ENCODE results near the gene LSS. TPM values are rescaled to one million over a fixed set of nuclear protein-coding genes. Genes with fewer than 3 reads are reported as not detected.

The LSS gene
- total RNA-seq, result 118 TPM

DNA sequence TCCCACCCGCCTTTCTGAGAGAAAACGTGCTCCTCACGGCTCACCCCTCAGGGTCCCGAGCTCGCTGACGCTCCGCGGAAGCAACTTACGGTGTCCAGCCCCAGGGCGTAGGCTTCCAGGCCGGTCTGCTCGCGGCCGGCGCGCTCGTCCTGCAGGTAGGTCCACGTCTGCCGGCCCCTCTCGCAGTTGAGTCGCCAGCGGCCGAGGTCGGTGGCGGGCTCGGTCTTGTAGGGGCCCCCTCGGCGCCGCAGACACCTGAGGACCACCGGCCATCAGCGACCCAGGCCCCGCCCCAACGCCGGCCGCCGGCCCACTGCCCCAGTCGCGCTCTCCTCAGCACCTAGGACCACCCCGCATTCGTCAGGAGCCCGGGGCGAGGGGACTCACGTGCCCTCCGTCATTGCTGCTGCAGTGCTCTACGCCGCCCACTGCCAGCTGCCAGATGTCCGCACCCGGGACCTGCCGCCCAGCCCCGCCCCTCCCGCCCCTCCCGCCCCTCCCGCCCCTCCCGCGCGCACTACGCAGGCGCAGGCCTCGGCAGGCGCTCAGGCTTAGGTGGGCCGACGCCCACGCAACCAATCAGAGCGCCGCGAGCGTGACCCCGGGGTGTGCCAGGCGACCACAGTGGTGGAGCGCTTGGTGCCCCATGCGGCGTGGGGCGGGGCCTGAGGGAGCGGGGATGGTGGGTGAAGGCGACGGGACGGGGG lies at the start of gene LSS:
LSS (minus strand) TSS at position 430 of the 707 bp plus-strand sequence; CDS start at position 401, 29 bp downstream.

DNA sequence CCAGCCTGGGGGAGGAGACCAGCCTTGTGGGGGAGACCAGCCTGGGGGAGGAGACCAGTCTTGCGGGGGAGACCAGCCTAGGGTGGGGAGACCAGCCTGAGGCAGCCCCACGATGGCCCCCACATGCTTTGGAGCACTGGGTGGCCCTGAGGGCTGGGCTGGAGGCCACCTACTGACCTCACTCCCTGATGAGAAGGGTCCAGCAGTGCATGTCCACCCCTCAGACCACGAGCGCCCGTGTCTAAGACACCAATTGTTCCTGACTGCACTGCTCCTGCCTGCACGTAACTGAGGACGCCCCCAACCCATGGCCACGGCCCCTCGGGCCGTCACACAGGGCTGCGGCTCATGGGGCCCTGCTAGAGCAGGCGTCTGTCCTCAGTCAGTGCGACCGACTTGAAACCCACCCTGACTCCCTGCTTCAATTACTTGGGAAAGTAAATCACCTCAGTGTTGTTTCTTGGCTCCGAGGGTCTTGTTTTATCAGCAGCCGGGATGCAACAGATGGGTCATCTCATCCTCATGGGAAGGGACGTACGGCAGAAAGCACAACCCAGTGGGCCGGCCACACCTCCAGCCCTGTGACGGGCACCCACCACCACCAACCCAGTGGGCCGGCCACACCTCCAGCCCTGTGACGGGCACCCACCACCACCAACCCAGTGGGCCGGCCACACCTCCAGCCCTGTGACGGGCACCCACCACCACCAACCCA lies 44.5 kb downstream of the LSS start, which contains the start of gene SPATC1L:
SPATC1L (minus strand) TSS at position 550 of the 715 bp plus-strand sequence. CDS start 1,643 bp downstream, outside the sequence.

DNA sequence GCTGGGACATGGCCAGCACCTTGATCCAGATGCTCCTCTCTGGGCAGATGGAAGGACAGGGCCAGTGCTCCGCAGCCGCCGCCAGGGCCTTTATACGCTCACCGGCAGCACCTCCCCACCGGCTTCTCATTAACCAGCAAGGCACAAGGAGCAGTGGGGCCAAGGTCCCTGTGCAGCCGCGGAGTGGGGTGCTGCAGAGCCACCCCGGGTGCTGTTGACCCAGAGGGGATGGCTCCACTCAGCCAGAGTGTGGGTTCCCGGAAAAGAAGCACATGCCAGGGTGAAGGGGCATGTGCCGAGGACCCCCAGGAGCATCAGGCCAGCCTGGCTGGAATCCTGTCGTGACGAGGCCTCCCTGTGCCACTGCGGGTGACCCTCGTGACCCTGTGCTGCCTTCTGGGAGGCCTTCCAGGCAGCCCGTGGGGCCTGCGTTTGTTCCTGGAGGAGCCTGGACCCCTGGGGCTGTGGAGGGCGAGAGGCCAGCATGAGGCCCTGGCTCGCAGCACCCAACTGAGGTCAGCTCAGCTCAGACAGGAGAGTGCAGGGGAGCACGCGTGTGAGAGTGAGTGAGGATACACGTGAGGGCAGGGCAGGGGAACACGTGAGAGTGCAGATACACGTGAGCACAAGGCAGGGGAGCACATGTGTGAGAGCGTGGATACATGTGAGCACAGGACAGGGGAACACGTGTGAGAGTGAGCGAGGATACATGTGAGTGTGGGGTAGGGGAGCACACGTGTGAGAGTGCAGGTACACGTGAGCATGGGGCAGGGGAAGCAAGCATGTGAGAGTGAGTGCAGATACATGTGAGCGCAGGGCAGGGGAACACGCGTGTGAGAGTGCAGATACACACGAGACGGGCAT lies 72.8 kb downstream of the LSS start, which contains the start of gene FTCD:
FTCD (minus strand) TSS at position 66 of the 864 bp plus-strand sequence; CDS start at position 10, 56 bp downstream.

Other genes with a start within 250 kb of the LSS start
- 56.7 TPM for gene COL6A1, start 247.0 kb downstream of the LSS start, total RNA-seq
- gene COL6A2, start 130.7 kb downstream of the LSS start, total RNA-seq, result 17.8 TPM
- 2.2 TPM for gene FTCD, start 73.2 kb downstream of the LSS start, total RNA-seq
- 10.3 TPM for gene SPATC1L, start 44.3 kb downstream of the LSS start, total RNA-seq
- 130 TPM for gene MCM3AP, start 56.8 kb upstream of the LSS start, total RNA-seq
- 15.7 TPM for gene YBEY, start 57.6 kb upstream of the LSS start, total RNA-seq
- 5.9 TPM for gene C21orf58, start 95.1 kb upstream of the LSS start, total RNA-seq
- 58.8 TPM for gene PCNT, start 95.4 kb upstream of the LSS start, total RNA-seq
- gene DIP2A, start 230.1 kb upstream of the LSS start, total RNA-seq, result 101 TPM

Data from parietal lobe (tissue), 1 donor.